C4-2B (cell line): ENCODE results near the gene TTLL8.

ENCODE experiments used
- ZFX ChIP-seq: fragments of 450-650 bp; IDR thresholded peaks from 2 replicates; pipeline ENCODE4 v1.6.1; 2017
- TF ChIP-seq, protein P1 (sequence below): fragments of 450-650 bp; conservative IDR thresholded peaks from 2 replicates; pipeline ENCODE4 v1.5.1; 2017; ENCODE audit warnings: mild to moderate bottlenecking

GRCh38 chr22:50090412-50090714 lies 32.3 kb upstream of the TTLL8 start:
- TF ChIP-seq, protein P1, sequence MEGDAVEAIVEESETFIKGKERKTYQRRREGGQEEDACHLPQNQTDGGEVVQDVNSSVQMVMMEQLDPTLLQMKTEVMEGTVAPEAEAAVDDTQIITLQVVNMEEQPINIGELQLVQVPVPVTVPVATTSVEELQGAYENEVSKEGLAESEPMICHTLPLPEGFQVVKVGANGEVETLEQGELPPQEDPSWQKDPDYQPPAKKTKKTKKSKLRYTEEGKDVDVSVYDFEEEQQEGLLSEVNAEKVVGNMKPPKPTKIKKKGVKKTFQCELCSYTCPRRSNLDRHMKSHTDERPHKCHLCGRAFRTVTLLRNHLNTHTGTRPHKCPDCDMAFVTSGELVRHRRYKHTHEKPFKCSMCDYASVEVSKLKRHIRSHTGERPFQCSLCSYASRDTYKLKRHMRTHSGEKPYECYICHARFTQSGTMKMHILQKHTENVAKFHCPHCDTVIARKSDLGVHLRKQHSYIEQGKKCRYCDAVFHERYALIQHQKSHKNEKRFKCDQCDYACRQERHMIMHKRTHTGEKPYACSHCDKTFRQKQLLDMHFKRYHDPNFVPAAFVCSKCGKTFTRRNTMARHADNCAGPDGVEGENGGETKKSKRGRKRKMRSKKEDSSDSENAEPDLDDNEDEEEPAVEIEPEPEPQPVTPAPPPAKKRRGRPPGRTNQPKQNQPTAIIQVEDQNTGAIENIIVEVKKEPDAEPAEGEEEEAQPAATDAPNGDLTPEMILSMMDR: no peak
- TF ChIP-seq ZFX: no peak
